22Rv1 (cell line): ENCODE measurements around the gene ATP8B4.

ENCODE experiments used
- CTCF ChIP-seq: fragments of 450-650 bp; IDR thresholded peaks from 2 replicates; pipeline ENCODE4 v1.5.1; 2017; ENCODE audit warnings: mild to moderate bottlenecking
- ZFX ChIP-seq: fragments of 450-650 bp; IDR thresholded peaks from 2 replicates; pipeline ENCODE4 v1.6.1; 2017; ENCODE audit warnings: antibody characterized with exemption, borderline replicate concordance

GRCh38 chr15:50140983-50141382 is 21.9 kb upstream of the ATP8B4 start:
- TF ChIP-seq CTCF (no peak), ZFX (no peak)
